Right atrium auricular region (tissue), 2 donors: ENCODE data around the gene ANKS1B. TPM values are rescaled to one million over a fixed set of nuclear protein-coding genes. Genes with fewer than 3 reads are reported as not detected.

ENCODE experiments used
- DNase-seq: peaks from one replicate; pipeline ENCODE4 v3.0.0-alpha.2; 2019; ENCODE audit warnings: low spot score
- H3K27ac ChIP-seq, 2 donors: fragments of 200-600 bp; sonication (generic); 1 replicate in 1 of 2; 2 replicates in 1 of 2; pipeline ENCODE4 v1.5.1; 2016 to 2019
- H3K27me3 ChIP-seq, 2 donors: fragments of 200-600 bp; sonication (generic); one replicate each; pipeline versions ENCODE4 v1.5.1 to v1.6.0; 2017 to 2019
- H3K36me3 ChIP-seq: fragments of 200-600 bp; sonication (generic); one replicate; pipeline ENCODE4 v1.5.1; 2016
- H3K4me1 ChIP-seq, 2 donors: fragments of 200-600 bp; sonication (generic); one replicate each; pipeline versions ENCODE4 v1.5.1 to v1.6.0; 2017 to 2019
- H3K4me3 ChIP-seq, 2 donors: fragments of 200-600 bp; sonication (generic); 1 replicate in 1 of 2; 2 replicates in 1 of 2; pipeline ENCODE4 v1.5.1; 2017 to 2019; ENCODE audit warnings: mild to moderate bottlenecking in 1 of 2, moderate library complexity in 1 of 2
- H3K9me3 ChIP-seq, 2 donors: fragments of 200-600 bp; sonication (generic); one replicate each; pipeline ENCODE4 v1.5.1; 2019
- total RNA-seq, 2 donors: library from RNA; depleted of rRNA; stranded (reverse); fragments of >200 nt; gene quantifications; one replicate each; pipeline ENCODE4 v1.1.0, GENCODE V29; 2016
- TF ChIP-seq, protein P1 (sequence below), 2 donors: fragments of 200-600 bp; sonication (generic); IDR thresholded peaks; one replicate each; pipeline ENCODE4 v1.5.1; 2019; ENCODE audit warnings: antibody characterized with exemption in 2 of 2

Gene ANKS1B
- total RNA-seq, 2 donors from 2014 or later: 2.4 to 3.1 TPM

DNA sequence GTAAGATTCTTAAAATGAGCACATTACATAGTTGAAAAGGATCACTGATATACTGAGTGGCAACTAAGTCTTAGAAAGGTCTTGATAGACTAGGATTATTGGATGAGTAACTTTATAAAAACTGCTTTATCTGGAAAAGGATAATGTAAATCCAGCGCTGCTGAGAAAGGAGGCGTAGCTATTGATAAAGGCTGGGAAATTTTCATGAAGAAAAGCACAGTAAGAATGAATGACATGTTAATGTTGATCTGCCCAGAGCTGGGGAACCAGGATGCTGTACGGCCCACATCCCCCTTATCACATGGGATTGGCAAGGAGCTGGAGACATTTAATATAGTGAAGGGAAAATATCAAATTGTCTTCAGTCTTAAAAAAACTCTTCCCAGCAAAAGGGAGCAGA lies 1165.7 kb downstream of the ANKS1B start:
- H3K4me1 ChIP-seq: peaks cover 0 to 4% of the 10 kb centered on the region in 2 donors
- TF ChIP-seq, protein P1, sequence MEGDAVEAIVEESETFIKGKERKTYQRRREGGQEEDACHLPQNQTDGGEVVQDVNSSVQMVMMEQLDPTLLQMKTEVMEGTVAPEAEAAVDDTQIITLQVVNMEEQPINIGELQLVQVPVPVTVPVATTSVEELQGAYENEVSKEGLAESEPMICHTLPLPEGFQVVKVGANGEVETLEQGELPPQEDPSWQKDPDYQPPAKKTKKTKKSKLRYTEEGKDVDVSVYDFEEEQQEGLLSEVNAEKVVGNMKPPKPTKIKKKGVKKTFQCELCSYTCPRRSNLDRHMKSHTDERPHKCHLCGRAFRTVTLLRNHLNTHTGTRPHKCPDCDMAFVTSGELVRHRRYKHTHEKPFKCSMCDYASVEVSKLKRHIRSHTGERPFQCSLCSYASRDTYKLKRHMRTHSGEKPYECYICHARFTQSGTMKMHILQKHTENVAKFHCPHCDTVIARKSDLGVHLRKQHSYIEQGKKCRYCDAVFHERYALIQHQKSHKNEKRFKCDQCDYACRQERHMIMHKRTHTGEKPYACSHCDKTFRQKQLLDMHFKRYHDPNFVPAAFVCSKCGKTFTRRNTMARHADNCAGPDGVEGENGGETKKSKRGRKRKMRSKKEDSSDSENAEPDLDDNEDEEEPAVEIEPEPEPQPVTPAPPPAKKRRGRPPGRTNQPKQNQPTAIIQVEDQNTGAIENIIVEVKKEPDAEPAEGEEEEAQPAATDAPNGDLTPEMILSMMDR (IDR thresholded peaks at IDR 0.05): no peak
- H3K27me3 ChIP-seq: no peaks in the 10 kb centered on the region
- H3K27ac ChIP-seq: no peak overlapping the region
- H3K4me3 ChIP-seq: no peak overlapping the region
- no peaks in the 10 kb centered on the region for H3K9me3 ChIP-seq
- H3K36me3 ChIP-seq: no peaks in the 10 kb centered on the region
- DNase-seq: no peak

DNA sequence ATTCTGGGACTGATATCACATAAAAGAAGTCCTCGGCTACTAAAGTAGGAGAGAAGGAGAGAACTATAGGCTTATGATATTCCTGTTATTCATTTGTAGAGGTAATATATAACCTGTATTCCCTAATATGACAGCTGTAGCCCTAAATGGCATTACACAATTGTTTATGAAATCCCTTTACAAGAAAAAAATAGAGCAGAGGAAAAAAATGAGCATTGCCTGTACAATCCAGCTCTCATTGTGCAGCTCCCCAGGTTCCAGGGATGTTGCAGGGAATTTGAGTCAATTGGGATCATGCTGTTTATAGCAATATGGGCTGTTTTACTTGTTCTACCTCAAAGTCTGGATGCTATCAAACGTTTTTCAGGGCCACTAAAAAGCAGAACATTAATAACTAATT lies 1166.5 kb downstream of the ANKS1B start:
- Histone ChIP-seq H3K4me3 (no peak overlapping the region), H3K36me3 (no peaks in the 10 kb centered on the region), H3K9me3 (no peaks in the 10 kb centered on the region), H3K27ac (no peak overlapping the region), H3K27me3 (no peaks in the 10 kb centered on the region), H3K4me1 (peaks cover 0 to 4% of the 10 kb centered on the region in 2 donors)
- DNase-seq: no peak
- TF ChIP-seq, protein P1 (IDR thresholded peaks at IDR 0.05): no peak

DNA sequence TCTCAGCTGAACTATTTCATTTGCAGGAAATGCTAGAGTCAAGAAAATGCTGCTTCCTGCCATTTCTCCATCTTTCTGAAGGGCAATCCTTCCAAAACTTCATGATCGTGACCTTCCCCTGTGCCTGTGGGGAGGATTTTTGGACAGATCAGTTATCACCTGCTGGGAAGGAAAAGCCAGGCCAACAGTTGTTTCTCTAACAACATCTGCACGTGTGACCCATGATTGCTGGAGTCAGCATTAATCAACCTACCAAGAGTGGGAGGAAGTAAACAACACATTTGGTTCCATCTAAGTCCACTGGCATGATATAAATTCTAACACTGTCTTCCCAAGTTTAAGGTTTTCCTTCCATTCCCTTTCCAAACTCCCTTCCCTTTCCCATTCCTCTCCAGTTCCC lies 1167.0 kb downstream of the ANKS1B start:
- Histone ChIP-seq H3K27me3 (no peaks in the 10 kb centered on the region), H3K4me3 (no peak overlapping the region), H3K9me3 (no peaks in the 10 kb centered on the region), H3K36me3 (no peaks in the 10 kb centered on the region), H3K4me1 (peaks cover 0 to 4% of the 10 kb centered on the region in 2 donors), H3K27ac (no peak overlapping the region)
- no peak for DNase-seq
- TF ChIP-seq, protein P1 (IDR thresholded peaks at IDR 0.05): no peak

DNA sequence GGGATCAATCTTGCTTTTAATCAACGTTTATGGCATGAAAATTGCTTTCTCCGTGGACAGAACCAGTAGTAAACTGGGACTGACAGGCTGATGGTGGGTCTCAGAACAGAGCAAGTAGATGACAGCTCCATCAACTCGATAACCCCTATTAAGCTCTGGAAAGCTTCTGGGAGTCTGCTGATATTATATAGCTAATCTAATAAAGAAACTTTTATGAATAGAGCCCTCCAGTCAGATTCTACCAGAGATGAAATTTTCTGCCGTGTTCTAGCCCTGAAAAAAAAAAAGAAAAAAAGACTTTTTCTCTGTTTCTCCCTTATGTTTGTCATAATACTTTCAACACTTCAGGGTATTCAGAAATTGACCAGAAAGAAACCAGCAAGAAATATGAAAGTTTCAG lies 1168.0 kb downstream of the ANKS1B start:
- Histone ChIP-seq H3K4me1 (peaks cover 0 to 4% of the 10 kb centered on the region in 2 donors), H3K27me3 (no peaks in the 10 kb centered on the region), H3K36me3 (no peaks in the 10 kb centered on the region), H3K4me3 (no peak overlapping the region), H3K9me3 (no peaks in the 10 kb centered on the region), H3K27ac (no peak overlapping the region)
- DNase-seq: no peak
- TF ChIP-seq, protein P1 (IDR thresholded peaks at IDR 0.05): no peak

DNA sequence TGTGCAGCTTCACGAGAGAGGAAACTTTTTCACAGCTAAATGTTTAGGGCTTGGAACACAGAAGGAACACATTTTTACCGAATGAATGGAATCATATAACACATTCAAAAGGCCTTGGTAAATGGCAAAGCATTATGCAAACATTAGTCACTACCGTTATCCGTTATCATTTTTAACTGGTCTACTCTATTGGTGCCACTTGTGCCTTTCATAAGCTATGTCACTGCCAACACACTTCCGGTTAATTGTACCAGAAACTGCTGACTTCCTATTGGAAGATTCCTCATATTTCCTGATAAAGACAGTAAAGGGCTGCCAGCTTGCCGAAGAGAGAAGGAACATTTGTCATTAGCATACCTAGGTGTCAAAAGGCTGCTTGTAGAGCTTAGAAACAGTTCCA lies 1170.5 kb downstream of the ANKS1B start:
- Histone ChIP-seq H3K27me3 (no peaks in the 10 kb centered on the region), H3K4me1 (peaks cover 0 to 4% of the 10 kb centered on the region in 2 donors), H3K9me3 (no peaks in the 10 kb centered on the region), H3K36me3 (no peaks in the 10 kb centered on the region), H3K4me3 (no peak overlapping the region), H3K27ac (no peak overlapping the region)
- TF ChIP-seq, protein P1 (IDR thresholded peaks at IDR 0.05): no peak
- DNase-seq: no peak

DNA sequence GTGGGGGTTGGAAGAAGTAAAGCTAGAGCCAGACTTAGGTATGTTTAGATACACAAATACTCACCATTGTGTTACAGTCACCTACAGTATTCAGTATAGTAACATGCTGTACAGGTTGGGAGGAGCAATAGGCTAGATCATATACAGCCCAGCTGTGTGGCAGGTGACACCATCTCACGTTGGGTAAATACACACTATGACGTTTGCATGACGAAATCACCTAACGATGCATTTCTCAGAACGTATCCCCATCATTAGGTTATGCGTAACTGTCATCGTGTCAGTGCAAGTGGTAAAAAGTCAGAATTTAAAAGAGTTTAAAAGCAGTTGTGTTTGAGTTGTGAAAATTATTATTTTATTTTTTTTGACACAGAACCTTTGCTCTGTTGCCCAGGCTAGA lies 1172.5 kb downstream of the ANKS1B start:
- no peak overlapping the region for H3K27ac ChIP-seq
- H3K36me3 ChIP-seq: no peaks in the 10 kb centered on the region
- no peaks in the 10 kb centered on the region for H3K9me3 ChIP-seq
- TF ChIP-seq, protein P1 (IDR thresholded peaks at IDR 0.05): no peak
- peaks cover 0 to 4% of the 10 kb centered on the region in 2 donors for H3K4me1 ChIP-seq
- no peak for DNase-seq
- H3K4me3 ChIP-seq: no peak overlapping the region
- no peaks in the 10 kb centered on the region for H3K27me3 ChIP-seq
